ENCODE measurements around the gene LARP1.

The LARP1 gene

DNA sequence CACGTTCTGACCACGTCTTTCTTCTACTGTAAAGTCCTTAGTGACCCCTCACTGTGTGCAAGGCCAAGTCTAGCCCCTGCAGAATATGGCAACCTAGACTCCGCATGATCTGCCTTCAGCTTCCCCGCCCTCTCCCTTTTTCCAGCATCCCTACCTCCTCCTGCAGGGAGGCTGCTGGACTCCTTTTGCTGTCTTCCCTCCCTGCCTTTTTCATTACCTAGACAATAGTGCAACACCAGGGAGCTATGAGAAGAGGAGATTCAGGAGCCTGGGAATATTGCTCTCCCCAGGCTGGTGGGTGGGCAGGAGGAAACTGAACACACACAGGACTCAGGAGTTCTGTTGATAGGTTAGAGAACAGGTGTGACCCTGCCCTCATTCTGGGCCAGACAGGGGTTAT, 33.1 kb upstream of the LARP1 start:
- no peak overlapping the region for H3K27ac ChIP-seq
- intact Hi-C loops (cut with DNase I; ENCODE audit: low total_unique reads): no loop called here
- H3K4me1 ChIP-seq: no peaks in the 10 kb centered on the region
- no peak for DNase-seq
- no peaks in the 10 kb centered on the region for H3K9me3 ChIP-seq
- no peak overlapping the region for H3K4me3 ChIP-seq
- TF ChIP-seq, protein P1, sequence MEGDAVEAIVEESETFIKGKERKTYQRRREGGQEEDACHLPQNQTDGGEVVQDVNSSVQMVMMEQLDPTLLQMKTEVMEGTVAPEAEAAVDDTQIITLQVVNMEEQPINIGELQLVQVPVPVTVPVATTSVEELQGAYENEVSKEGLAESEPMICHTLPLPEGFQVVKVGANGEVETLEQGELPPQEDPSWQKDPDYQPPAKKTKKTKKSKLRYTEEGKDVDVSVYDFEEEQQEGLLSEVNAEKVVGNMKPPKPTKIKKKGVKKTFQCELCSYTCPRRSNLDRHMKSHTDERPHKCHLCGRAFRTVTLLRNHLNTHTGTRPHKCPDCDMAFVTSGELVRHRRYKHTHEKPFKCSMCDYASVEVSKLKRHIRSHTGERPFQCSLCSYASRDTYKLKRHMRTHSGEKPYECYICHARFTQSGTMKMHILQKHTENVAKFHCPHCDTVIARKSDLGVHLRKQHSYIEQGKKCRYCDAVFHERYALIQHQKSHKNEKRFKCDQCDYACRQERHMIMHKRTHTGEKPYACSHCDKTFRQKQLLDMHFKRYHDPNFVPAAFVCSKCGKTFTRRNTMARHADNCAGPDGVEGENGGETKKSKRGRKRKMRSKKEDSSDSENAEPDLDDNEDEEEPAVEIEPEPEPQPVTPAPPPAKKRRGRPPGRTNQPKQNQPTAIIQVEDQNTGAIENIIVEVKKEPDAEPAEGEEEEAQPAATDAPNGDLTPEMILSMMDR (IDR thresholded peaks at IDR 0.05): no peak
- H3K27me3 ChIP-seq: no peaks in the 10 kb centered on the region
- H3K36me3 ChIP-seq: no peaks in the 10 kb centered on the region

DNA sequence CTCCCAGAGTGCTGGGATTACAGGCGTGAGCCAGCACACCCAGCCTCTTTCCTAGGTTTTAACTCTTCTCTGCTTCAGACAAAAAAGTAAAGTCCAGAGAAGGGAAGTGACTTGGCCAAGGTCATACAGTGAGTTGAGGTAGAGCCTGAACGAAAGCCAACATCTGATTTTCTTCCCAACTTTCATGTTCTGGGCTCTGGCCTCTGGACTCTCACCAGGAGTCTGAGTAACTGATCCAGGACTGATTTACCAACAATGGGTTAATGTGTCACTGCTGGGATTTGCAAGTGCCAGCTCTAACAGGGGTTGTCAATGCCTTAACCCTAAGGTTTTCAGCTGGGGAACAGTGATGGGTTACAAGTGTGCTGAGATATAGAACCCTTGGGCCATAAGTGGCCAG, 32.2 kb upstream of the LARP1 start:
- DNase-seq: no peak
- no peaks in the 10 kb centered on the region for H3K4me1 ChIP-seq
- H3K27ac ChIP-seq: no peak overlapping the region
- H3K9me3 ChIP-seq: no peaks in the 10 kb centered on the region
- H3K36me3 ChIP-seq: no peaks in the 10 kb centered on the region
- intact Hi-C loops (cut with DNase I; ENCODE audit: low total_unique reads): no loop called here
- no peaks in the 10 kb centered on the region for H3K27me3 ChIP-seq
- TF ChIP-seq, protein P1 (IDR thresholded peaks at IDR 0.05): no peak
- no peak overlapping the region for H3K4me3 ChIP-seq

DNA sequence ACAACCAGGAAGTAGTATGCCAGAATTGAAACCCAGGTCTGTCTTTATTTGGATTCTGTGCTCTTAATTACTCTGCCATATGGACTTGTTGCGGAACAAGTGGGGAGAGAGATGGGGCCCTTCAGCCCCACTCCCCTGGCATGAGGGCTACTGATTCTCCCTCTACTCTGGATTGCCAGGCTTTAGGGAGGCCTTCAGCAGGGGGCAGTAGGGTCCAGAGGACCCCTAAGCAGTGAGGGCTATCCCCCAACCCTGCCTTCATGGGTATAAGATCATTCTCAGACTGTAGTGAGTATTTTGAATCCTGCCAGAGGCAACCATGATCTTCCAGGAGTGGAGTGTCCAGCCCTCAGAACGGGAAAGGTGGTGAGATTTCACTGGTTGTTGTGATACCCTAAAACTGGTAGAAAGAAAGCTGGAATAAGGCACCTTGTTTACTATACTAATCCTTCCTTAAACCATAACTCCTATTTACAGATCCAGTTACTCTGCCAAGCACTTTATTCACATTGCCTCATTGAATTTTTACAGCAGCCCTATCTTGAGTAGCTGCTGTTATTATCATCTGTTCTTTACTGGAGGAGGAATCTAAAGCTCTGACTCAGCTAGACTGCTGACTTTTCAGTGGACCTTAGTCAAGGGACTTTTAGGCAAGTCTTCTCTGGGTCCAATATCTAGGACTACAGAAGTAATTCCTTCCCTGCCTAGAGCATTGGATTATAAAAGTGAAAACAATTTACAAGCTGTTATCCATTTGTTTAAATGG, 31.3 kb upstream of the LARP1 start:
- Histone ChIP-seq H3K4me1 (no peaks in the 10 kb centered on the region), H3K27me3 (no peaks in the 10 kb centered on the region), H3K4me3 (no peak overlapping the region), H3K9me3 (no peaks in the 10 kb centered on the region), H3K27ac (no peak overlapping the region), H3K36me3 (no peaks in the 10 kb centered on the region)
- intact Hi-C loops (cut with DNase I; ENCODE audit: low total_unique reads): no loop called here
- TF ChIP-seq, protein P1 (IDR thresholded peaks at IDR 0.05): no peak
- DNase-seq: no peak

DNA sequence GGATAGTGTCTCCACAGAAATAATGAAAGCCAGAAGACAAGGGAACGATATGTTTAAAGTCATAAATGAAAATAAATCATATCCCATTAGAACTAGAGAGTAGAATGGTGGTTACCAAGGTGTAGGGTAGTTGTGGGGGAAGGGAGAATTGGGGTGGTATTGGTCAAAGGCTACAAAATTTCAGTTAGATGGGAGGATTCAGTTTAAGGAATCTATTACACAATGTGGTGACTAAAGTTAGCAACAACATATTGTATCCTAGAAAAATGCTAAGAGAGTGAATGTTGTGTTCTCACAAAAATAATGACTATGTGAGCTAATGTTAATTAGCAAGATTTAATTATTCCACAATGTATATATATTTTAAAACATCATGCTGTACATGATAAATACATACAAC, 27.8 kb upstream of the LARP1 start:
- no peak for DNase-seq
- Histone ChIP-seq H3K36me3 (no peaks in the 10 kb centered on the region), H3K27ac (no peak overlapping the region), H3K27me3 (no peaks in the 10 kb centered on the region), H3K4me3 (no peak overlapping the region), H3K9me3 (no peaks in the 10 kb centered on the region), H3K4me1 (no peaks in the 10 kb centered on the region)
- intact Hi-C loops (cut with DNase I; ENCODE audit: low total_unique reads): no loop called here
- TF ChIP-seq, protein P1 (IDR thresholded peaks at IDR 0.05): no peak

DNA sequence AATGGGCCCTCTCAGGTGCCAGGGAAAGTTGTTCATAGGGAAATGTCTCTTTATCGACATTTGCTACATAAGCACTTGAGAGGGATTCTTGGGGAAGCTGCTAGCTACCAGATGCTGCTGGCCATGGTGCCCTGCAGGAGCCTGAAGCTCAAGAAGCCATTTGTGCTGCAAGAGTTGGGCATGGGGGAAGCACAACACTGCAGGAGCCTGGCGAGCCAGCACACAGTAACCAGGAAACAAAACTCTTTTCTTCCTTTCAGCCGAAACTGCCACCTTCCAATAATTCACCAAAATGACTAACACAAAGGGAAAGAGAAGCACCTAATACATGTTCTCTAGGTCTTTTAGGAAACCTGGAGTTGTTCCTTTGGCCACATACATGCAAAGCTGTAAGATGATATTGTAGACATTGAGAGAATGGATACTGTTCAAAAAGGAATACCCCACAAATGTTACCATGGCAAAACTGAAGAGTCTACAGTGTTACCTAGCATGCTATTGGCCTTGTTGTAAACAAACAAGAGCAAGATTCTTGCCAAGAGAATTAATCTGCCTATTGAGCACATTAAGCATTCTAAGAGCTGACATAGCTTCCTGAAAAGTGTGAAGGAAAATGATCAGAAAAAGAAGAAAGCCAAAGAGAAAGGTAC, 26.1 kb upstream of the LARP1 start:
- Histone ChIP-seq H3K9me3 (no peaks in the 10 kb centered on the region), H3K4me3 (no peak overlapping the region), H3K27ac (no peak overlapping the region), H3K36me3 (no peaks in the 10 kb centered on the region), H3K4me1 (no peaks in the 10 kb centered on the region), H3K27me3 (no peaks in the 10 kb centered on the region)
- intact Hi-C loops (cut with DNase I; ENCODE audit: low total_unique reads): no loop called here
- TF ChIP-seq, protein P1 (IDR thresholded peaks at IDR 0.05): no peak
- no peak for DNase-seq

Measured in tibial artery (tissue), 4 donors.